Activated T-helper 1 cell treated with anti-CD3 and anti-CD28 coated beads, Interleukin-12 subunit alpha, Interleukin-12 subunit beta, Interleukin-2, Interleukin-4 antibody, amounts not matched to agents 30 ng/mL and 10 ng/mL and 1 ng/mL, durations not matched to agents 14 hours and 24 hours and 36 hours (primary cell): Measurements from ENCODE around the gene EPG5. TPM values are rescaled to one million over a fixed set of nuclear protein-coding genes. Genes with fewer than 3 reads are reported as not detected.
A peak's percentile ranks its signal among the peaks of the same experiment; 100 is the strongest.
"Not testable (repeated sequence)": the region's sequence is repeated elsewhere in the genome, so short reads cannot be mapped to it uniquely, and the experiment has no call there.

Source experiments
- DNase-seq: peaks from one replicate; pipeline ENCODE4 v3.0.0; 2021; ENCODE audit warnings: low spot score
- H3K27ac Mint-ChIP-seq: one replicate; pipeline ENCODE4 v1.8.0; 2021; ENCODE audit warnings: mild to moderate bottlenecking, mixed read lengths
- H3K27me3 Mint-ChIP-seq: one replicate; pipeline ENCODE4 v1.8.0; 2022; ENCODE audit warnings: mild to moderate bottlenecking, moderate library complexity, mixed read lengths; ENCODE audit not compliant: insufficient read depth
- H3K36me3 Mint-ChIP-seq: one replicate; pipeline ENCODE4 v1.8.0; 2021; ENCODE audit warnings: low read depth, mixed read lengths
- H3K4me1 Mint-ChIP-seq: one replicate; pipeline ENCODE4 v1.8.0; 2021; ENCODE audit warnings: low read depth, mixed read lengths
- H3K4me3 Mint-ChIP-seq: one replicate; pipeline ENCODE4 v1.8.0; 2021; ENCODE audit warnings: mild to moderate bottlenecking, moderate library complexity, mixed read lengths
- H3K9me3 Mint-ChIP-seq: one replicate; pipeline ENCODE4 v1.8.0; 2021; ENCODE audit warnings: mixed read lengths
- intact Hi-C: fragments of 100-400 bp; cut with micrococcal nuclease; formaldehyde crosslinking; loops from one replicate; pipeline ENCODE4 v1.15.1; 2024
- total RNA-seq: library from RNA; stranded (reverse); gene quantifications from 2 replicates; pipeline ENCODE4 v1.2.3, GENCODE V29; 2022

EPG5 gene
- total RNA-seq, 1 donor from 2014 or later: 14.6 TPM

DNA sequence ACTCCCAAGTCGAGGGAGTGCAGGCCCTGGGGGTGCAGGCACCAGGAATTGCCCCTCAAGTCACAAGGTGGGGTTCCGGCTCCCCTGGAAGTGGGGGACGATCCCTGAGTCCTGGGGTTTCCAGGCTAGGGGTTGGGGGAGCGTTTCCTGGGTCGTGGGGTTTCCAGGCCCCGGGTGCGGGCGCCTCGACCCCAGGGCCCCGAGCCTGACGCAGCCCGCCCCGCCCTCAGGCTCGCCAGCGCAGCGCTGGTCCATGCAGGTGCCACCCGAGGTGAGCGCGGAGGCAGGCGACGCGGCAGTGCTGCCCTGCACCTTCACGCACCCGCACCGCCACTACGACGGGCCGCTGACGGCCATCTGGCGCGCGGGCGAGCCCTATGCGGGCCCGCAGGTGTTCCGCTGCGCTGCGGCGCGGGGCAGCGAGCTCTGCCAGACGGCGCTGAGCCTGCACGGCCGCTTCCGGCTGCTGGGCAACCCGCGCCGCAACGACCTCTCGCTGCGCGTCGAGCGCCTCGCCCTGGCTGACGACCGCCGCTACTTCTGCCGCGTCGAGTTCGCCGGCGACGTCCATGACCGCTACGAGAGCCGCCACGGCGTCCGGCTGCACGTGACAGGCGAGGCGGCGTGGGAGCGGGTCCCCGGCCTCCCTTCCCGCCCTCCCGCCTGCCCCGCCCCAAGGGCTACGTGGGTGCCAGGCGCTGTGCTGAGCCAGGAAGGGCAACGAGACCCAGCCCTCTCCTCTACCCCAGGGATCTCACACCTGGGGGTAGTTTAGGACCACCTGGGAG is 129.7 kb downstream of the EPG5 start:
- Mint-ChIP-seq H3K27ac (no peak overlapping the region), H3K27me3 (peaks cover 50% of the 10 kb centered on the region), H3K36me3 (no peaks in the 10 kb centered on the region), H3K4me3 (no peak overlapping the region), H3K4me1 (no peaks in the 10 kb centered on the region), H3K9me3 (no peaks in the 10 kb centered on the region)
- DNase-seq: peak; percentile 22
- intact Hi-C loops: loop anchor here (2.0 to 5.0 kb wide), 2 partner anchors 40 to 149 kb away; no protein-coding TSS in a partner anchor

GRCh38 chr18:45836242-45837205 is 130.6 kb downstream of the EPG5 start:
- intact Hi-C loops: loop anchor here (5.0 kb wide), 1 partner anchor 41 kb away; no protein-coding TSS in a partner anchor
- Mint-ChIP-seq H3K9me3 (no peaks in the 10 kb centered on the region), H3K36me3 (no peaks in the 10 kb centered on the region), H3K4me1 (no peaks in the 10 kb centered on the region), H3K27me3 (peaks cover 50% of the 10 kb centered on the region), H3K4me3 (no peak overlapping the region), H3K27ac (no peak overlapping the region)
- DNase-seq: no peak

- intact Hi-C loops: loop anchor here (5.0 kb wide), 1 partner anchor 42 kb away; no protein-coding TSS in a partner anchor
- Mint-ChIP-seq H3K27me3 (peaks cover 45% of the 10 kb centered on the region), H3K27ac (no peak overlapping the region), H3K4me3 (no peak overlapping the region), H3K36me3 (no peaks in the 10 kb centered on the region), H3K4me1 (no peaks in the 10 kb centered on the region), H3K9me3 (no peaks in the 10 kb centered on the region)
- no peak for DNase-seq
Observed at GRCh38 chr18:45835057-45835636, 132.0 kb downstream of the EPG5 start.

DNA sequence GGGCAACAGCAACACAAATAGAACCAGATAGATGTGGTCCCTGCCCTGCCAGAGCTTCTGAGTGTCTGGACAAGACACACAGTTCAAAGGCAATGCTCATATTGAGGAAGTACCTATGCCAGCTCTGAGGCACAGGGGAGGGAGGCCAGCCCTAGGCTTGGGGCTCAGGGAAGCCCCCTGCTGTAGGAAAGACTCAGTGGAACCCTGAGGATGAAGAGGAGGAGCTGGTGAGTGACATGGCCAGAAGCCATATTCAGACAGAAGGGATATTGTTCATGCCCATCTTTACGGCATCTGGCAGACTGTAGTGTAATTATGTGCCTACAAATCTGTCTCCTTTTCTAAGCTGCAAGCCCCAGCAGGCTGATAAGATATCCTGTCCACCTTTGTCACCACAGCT is 132.8 kb downstream of the EPG5 start:
- intact Hi-C loops: no loop called here

DNA sequence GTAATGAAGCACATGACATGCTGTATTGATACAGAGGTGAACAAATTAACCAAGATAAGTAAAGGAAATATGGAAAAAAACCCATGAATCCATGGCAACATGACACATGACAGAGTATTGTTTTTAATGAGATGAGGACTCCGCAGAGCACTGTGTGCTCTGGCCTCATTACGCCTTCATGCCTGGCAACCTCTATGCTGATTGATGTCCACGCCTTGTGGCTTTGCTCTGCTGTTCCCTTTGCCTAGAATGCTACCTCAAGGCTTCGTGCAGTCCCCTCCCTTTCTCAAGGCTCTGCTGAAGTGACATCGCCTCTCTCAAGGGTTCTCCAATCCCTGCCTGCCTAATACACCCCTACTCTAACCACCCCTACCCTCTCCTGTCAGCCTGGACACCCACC is 133.3 kb downstream of the EPG5 start:
- Mint-ChIP-seq H3K27ac (no peak overlapping the region), H3K9me3 (no peaks in the 10 kb centered on the region), H3K4me1 (no peaks in the 10 kb centered on the region), H3K36me3 (no peaks in the 10 kb centered on the region), H3K4me3 (no peak overlapping the region), H3K27me3 (peaks cover 36% of the 10 kb centered on the region)
- intact Hi-C loops: no loop called here
- DNase-seq: no peak

More for the DNA sequence above, 132.8 kb downstream of the EPG5 start:
- H3K4me3 Mint-ChIP-seq: no peak overlapping the region
- DNase-seq: no peak
- H3K27ac Mint-ChIP-seq: no peak overlapping the region
- H3K36me3 Mint-ChIP-seq: no peaks in the 10 kb centered on the region
- peaks cover 39% of the 10 kb centered on the region for H3K27me3 Mint-ChIP-seq
- H3K4me1 Mint-ChIP-seq: no peaks in the 10 kb centered on the region
- H3K9me3 Mint-ChIP-seq: no peaks in the 10 kb centered on the region

- H3K9me3 Mint-ChIP-seq: no peaks in the 10 kb centered on the region
Observed at GRCh38 chr18:45830917-45831316, 136.2 kb downstream of the EPG5 start.

DNA sequence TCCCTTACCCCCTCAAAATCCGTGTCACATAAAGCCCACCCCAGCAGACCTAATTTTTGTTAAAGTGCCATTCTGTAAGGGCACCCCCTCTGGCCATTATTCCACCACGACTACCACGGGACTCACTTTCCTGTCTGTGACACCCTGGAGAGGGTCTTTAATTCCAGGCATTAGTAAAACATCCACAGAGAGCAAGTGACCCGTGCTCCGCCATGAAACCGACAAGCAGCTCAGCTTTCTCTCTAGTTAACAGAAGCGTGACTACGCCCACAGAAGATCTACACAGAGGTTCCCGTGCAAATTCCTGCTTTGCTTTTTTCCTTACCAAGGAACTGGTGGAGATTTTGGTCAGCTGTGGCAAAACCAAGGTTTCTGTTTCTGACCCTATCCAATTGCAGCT is 137.3 kb downstream of the EPG5 start:
- Mint-ChIP-seq H3K27me3 (peaks cover 13% of the 10 kb centered on the region), H3K36me3 (no peaks in the 10 kb centered on the region), H3K27ac (no peak overlapping the region), H3K4me1 (peaks cover 12% of the 10 kb centered on the region), H3K9me3 (no peaks in the 10 kb centered on the region), H3K4me3 (no peak overlapping the region)
- DNase-seq: no peak
- intact Hi-C loops: no loop called here

More at GRCh38 chr18:45830917-45831316, 136.2 kb downstream of the EPG5 start:
- Mint-ChIP-seq H3K4me3 (no peak overlapping the region), H3K36me3 (no peaks in the 10 kb centered on the region), H3K4me1 (peaks cover 12% of the 10 kb centered on the region), H3K27me3 (peaks cover 22% of the 10 kb centered on the region), H3K27ac (no peak overlapping the region)
- no peak for DNase-seq
- intact Hi-C loops: no loop called here

- Mint-ChIP-seq H3K4me1 (peaks cover 12% of the 10 kb centered on the region), H3K27me3 (peaks cover 11% of the 10 kb centered on the region), H3K9me3 (no peaks in the 10 kb centered on the region), H3K36me3 (no peaks in the 10 kb centered on the region), H3K27ac (no peak overlapping the region), H3K4me3 (no peak overlapping the region)
- intact Hi-C loops: no loop called here
- DNase-seq: no peak
Observed at GRCh38 chr18:45828917-45829811, 138.0 kb downstream of the EPG5 start.

DNA sequence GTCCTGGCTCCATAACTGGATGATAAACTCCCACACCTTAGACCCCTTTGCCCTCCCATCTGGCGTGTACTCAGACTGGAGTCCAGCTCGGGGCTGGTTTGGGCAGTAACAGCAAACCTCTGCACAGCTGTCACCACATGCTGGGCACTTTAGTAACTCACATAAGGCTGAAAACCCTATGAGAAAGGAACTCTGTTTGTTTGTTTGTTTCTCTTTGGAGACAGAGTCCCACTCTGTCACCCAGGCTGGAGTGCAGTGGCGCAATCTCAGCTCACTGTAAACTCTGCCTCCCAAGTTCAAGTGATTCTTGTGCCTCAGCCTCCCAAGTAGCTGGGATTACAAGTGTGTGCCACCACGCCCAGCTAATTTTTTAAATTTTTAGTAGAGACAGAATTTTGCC is 140.4 kb downstream of the EPG5 start:
- DNase-seq, H3K36me3 Mint-ChIP-seq, H3K9me3 Mint-ChIP-seq, H3K27ac Mint-ChIP-seq, H3K4me3 Mint-ChIP-seq, intact Hi-C loops: not testable (repeated sequence)
- peaks cover 12% of the 10 kb centered on the region for H3K4me1 Mint-ChIP-seq
- H3K27me3 Mint-ChIP-seq: peaks cover 17% of the 10 kb centered on the region

DNA sequence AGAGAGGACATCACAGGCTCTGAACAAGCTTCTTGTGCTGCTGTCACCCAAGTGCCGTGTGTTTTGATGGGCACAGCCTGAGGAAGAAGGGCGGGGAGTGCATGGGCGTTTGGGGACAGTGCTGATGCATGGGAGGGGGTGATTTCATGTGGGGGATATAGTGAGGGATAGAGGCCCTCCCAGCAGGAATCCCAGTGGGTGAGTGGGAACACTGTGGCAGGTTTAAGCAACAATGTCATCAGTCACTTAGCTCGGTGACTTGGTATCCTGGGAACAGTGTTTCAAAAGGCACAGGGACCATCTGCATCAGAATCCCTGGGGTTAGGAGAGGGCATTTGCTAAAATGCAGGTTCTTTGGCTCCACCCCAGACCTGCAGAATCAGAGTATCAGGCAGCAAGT is 141.0 kb downstream of the EPG5 start:
- Mint-ChIP-seq H3K27ac (no peak overlapping the region), H3K4me1 (peaks cover 12% of the 10 kb centered on the region), H3K36me3 (no peaks in the 10 kb centered on the region), H3K27me3 (peaks cover 19% of the 10 kb centered on the region), H3K9me3 (no peaks in the 10 kb centered on the region), H3K4me3 (no peak overlapping the region)
- DNase-seq: no peak
- intact Hi-C loops: no loop called here

DNA sequence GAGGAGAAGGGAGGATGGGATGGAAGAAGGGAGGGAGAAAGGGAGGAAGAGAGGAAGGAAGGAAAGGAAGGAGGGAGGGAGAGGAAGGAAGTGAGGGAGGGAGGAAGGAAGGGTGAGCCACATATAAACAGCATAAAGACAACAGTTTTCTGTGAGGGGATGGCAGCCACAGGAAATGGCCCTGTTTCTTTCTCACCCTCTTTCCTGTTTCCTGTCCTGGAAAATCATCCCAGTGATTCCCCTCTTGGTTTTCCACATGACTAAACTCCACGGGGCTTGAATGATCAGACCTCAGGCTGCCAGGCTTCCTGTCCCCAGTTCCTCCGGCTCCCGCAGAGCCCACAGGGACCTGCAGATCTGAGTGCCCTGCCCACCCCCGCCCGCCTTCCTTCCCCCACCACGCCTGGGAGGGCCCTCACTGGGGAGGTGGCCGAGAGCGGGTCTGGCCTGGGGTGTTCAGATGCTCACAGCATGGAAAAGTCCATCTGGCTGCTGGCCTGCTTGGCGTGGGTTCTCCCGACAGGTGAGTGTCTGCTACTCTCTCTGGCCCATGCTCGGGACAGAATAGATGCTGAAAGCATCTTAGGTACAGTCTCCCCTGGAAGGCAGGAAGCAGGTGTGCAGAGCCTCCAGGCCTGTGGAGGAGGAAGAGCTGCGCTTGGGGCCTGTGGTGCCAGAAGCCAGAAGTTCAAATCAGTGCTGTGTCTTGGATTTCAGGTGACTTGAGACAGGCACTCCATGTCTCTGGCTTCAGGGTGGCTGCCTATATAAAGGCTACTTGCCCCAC is 141.7 kb downstream of the EPG5 start, which contains the start of gene SIGLEC15:
Gene SIGLEC15, plus strand, starts transcription at position 418 of the 787 bp plus-strand sequence. Its CDS starts 54 bp downstream, at position 472.
- Mint-ChIP-seq H3K9me3 (no peaks in the 10 kb centered on the region), H3K4me3 (no peak within 1 kb of the TSS), H3K27me3 (peaks cover 19% of the 10 kb centered on the region), H3K27ac (no peak within 1 kb of the TSS), H3K4me1 (peaks cover 12% of the 10 kb centered on the region), H3K36me3 (no peaks in the 10 kb centered on the region)
- no peak for DNase-seq
- intact Hi-C loops: no loop called here
